WTC11 (cell line): Measurements from ENCODE around the gene RPL37A. TPM values are rescaled to one million over a fixed set of nuclear protein-coding genes. Genes with fewer than 3 reads are reported as not detected.

ENCODE experiments used
- ATAC-seq: fragments of 200-7000 bp; cut with Tn5 transposase; 2 replicates; pipeline ENCODE4 v1.10.0; 2021; ENCODE audit warnings: mild to moderate bottlenecking, moderate library complexity
- CTCF ChIA-PET: fragments of 300-600 bp; sonication (Branson Sonifier 250); formaldehyde crosslinking; loops from one replicate; lab custom pipeline; 2021; ENCODE audit warnings: antibody characterized with exemption; lab: Charles Lee
- POLR2A ChIA-PET: fragments of 350-600 bp; sonication (Branson Sonifier 250); formaldehyde crosslinking; loops from one replicate; lab custom pipeline; 2021; ENCODE audit warnings: antibody characterized with exemption; lab: Charles Lee
- DNase-seq: peaks from one replicate; pipeline ENCODE4 v3.0.0; 2021; ENCODE audit warnings: low spot score
- H3K27ac Mint-ChIP-seq: 2 replicates; pipeline ENCODE4 v1.8.0; 2021; ENCODE audit warnings: mixed read lengths
- H3K27me3 Mint-ChIP-seq: 2 replicates; pipeline ENCODE4 v1.8.0; 2021; ENCODE audit warnings: low read depth, mild to moderate bottlenecking, moderate library complexity, mixed read lengths
- H3K36me3 Mint-ChIP-seq: 2 replicates; pipeline ENCODE4 v1.8.0; 2021; ENCODE audit warnings: mixed read lengths
- H3K4me1 Mint-ChIP-seq: 2 replicates; pipeline ENCODE4 v1.8.0; 2022; ENCODE audit warnings: mixed read lengths
- H3K4me3 Mint-ChIP-seq: 2 replicates; pipeline ENCODE4 v1.8.0; 2021; ENCODE audit warnings: mild to moderate bottlenecking, moderate library complexity, mixed read lengths
- H3K9me3 Mint-ChIP-seq: 2 replicates; pipeline ENCODE4 v1.8.0; 2021; ENCODE audit warnings: mixed read lengths
- CDX4 ChIP-seq: fragments of 250-450 bp; sonication (Bioruptor Pico); IDR thresholded peaks from 2 replicates; pipeline ENCODE4 v1.9.0; 2021; ENCODE audit warnings: moderate library complexity, mild to moderate bottlenecking, inconsistent platforms, borderline replicate concordance
- FOXK1 ChIP-seq: sonication (generic); formaldehyde crosslinking; IDR thresholded peaks from 2 replicates; pipeline ENCODE4 v1.8.0; 2022; ENCODE audit warnings: mild to moderate bottlenecking, moderate library complexity, missing genetic modification reagents
- GRHL2 ChIP-seq: fragments of 250-450 bp; sonication (Bioruptor Pico); IDR thresholded peaks from 2 replicates; pipeline ENCODE4 v1.8.0; 2022; ENCODE audit warnings: mild to moderate bottlenecking, moderate library complexity; ENCODE audit not compliant: insufficient replicate concordance, severe bottlenecking
- JAZF1 ChIP-seq: fragments of 250-450 bp; sonication (Bioruptor Pico); IDR thresholded peaks from 2 replicates; pipeline ENCODE4 v1.9.0; 2021; ENCODE audit warnings: moderate library complexity, mild to moderate bottlenecking, inconsistent platforms
- JUN ChIP-seq: sonication (generic); formaldehyde crosslinking; IDR thresholded peaks from 2 replicates; pipeline ENCODE4 v1.8.0; 2023; ENCODE audit warnings: mild to moderate bottlenecking, missing genetic modification reagents
- NFE2L1 ChIP-seq: sonication (generic); formaldehyde crosslinking; IDR thresholded peaks from 2 replicates; pipeline ENCODE4 v1.8.1; 2023; ENCODE audit warnings: missing genetic modification reagents
- SMAD4 ChIP-seq: sonication (generic); formaldehyde crosslinking; IDR thresholded peaks from 2 replicates; pipeline ENCODE4 v1.8.0; 2022; ENCODE audit warnings: mild to moderate bottlenecking, missing genetic modification reagents
- USF2 ChIP-seq: sonication (generic); formaldehyde crosslinking; IDR thresholded peaks from 2 replicates; pipeline ENCODE4 v1.8.1; 2023; ENCODE audit warnings: mild to moderate bottlenecking, missing genetic modification reagents, moderate library complexity
- ZNF219 ChIP-seq: sonication (generic); formaldehyde crosslinking; IDR thresholded peaks from 2 replicates; pipeline ENCODE4 v1.8.0; 2023; ENCODE audit warnings: missing genetic modification reagents, mild to moderate bottlenecking, borderline replicate concordance
- ZNF317 ChIP-seq: sonication (generic); formaldehyde crosslinking; IDR thresholded peaks from 2 replicates; pipeline ENCODE4 v1.8.1; 2023; ENCODE audit warnings: low read depth, mild to moderate bottlenecking, moderate library complexity, missing genetic modification reagents, borderline replicate concordance
- ZNF425 ChIP-seq: fragments of 250-450 bp; sonication (Bioruptor Pico); conservative IDR thresholded peaks from 2 replicates; pipeline ENCODE4 v1.9.0; 2021; ENCODE audit warnings: mild to moderate bottlenecking
- total RNA-seq: library from RNA; stranded (reverse); gene quantifications from 3 replicates; pipeline ENCODE4 v1.2.3, GENCODE V29; 2021
- TF ChIP-seq, protein P1 (sequence below): sonication (generic); formaldehyde crosslinking; IDR thresholded peaks from 2 replicates; pipeline ENCODE4 v1.8.1; 2022; ENCODE audit warnings: low read depth, missing genetic modification reagents, borderline replicate concordance
- TF ChIP-seq, protein P2 (sequence below): sonication (generic); formaldehyde crosslinking; IDR thresholded peaks from 2 replicates; pipeline ENCODE4 v1.8.1; 2023; ENCODE audit warnings: mild to moderate bottlenecking, missing genetic modification reagents, moderate library complexity
- TF ChIP-seq, protein P3 (sequence below): fragments of 200-600 bp; IDR thresholded peaks from 2 replicates; pipeline ENCODE4 v1.8.0; 2022; ENCODE audit warnings: antibody characterized with exemption
- TF ChIP-seq, protein P4 (sequence below): sonication (generic); formaldehyde crosslinking; IDR thresholded peaks from 2 replicates; pipeline ENCODE4 v1.8.0; 2022; ENCODE audit warnings: mild to moderate bottlenecking, missing genetic modification reagents
- TF ChIP-seq, protein P5 (sequence below): sonication (generic); formaldehyde crosslinking; IDR thresholded peaks from 2 replicates; pipeline ENCODE4 v1.8.1; 2023; ENCODE audit warnings: mild to moderate bottlenecking, moderate library complexity, missing genetic modification reagents
- TF ChIP-seq, protein P6 (sequence below): sonication (generic); formaldehyde crosslinking; IDR thresholded peaks from 2 replicates; pipeline ENCODE4 v1.8.0; 2022; ENCODE audit warnings: mild to moderate bottlenecking, missing genetic modification reagents

Gene RPL37A
- total RNA-seq, 1 experiment from 2014 or later: 3,135 TPM

DNA sequence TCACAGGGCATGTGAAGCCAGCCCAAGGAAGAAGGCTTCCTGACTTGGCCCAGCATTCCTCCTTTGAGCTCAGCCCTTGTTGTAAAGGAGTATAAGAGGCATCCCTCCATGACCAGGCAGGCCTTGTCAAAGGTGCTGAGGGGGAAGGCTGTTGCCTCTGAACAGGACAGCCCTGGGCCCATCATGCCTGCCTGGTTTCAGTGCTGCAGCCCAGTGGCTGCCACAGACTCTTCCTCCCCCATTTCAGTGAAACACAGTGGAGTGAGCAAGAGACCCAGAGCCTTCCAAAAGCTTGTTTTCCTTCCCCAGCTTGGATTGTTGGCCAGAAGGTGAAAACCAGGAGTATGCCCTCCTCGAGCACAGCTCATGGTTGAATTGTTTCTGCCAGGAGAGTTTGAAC lies 19.9 kb upstream of the RPL37A start:
- H3K4me3 Mint-ChIP-seq: no peak overlapping the region
- peak overlapping the region; percentile 87; the same call in 1 of the 2 replicates for H3K27ac Mint-ChIP-seq
- ChIA-PET CTCF (interaction anchor here (0.6 to 1.4 kb wide), 8 partner anchors 9 to 364 kb away, joined by 3 to 5 read pairs (median 4); no protein-coding TSS in a partner anchor), POLR2A (interaction anchor here (1.1 kb wide), 1 partner anchor 20 kb away, joined by 5 read pairs; the partner anchor contains the start of gene RPL37A)
- peaks cover 10% of the 10 kb centered on the region for H3K4me1 Mint-ChIP-seq
- TF ChIP-seq ZNF317 (no peak), GRHL2 (CRISPR knock-in tag) (no peak), SMAD4 (CRISPR knock-in tag) (no peak), JAZF1 (CRISPR knock-in tag) (no peak), ZNF425 (no peak), JUN (CRISPR knock-in tag) (no peak), FOXK1 (CRISPR knock-in tag) (no peak), CDX4 (CRISPR knock-in tag) (no peak), ZNF219 (CRISPR knock-in tag) (no peak)
- TF ChIP-seq, protein P1, sequence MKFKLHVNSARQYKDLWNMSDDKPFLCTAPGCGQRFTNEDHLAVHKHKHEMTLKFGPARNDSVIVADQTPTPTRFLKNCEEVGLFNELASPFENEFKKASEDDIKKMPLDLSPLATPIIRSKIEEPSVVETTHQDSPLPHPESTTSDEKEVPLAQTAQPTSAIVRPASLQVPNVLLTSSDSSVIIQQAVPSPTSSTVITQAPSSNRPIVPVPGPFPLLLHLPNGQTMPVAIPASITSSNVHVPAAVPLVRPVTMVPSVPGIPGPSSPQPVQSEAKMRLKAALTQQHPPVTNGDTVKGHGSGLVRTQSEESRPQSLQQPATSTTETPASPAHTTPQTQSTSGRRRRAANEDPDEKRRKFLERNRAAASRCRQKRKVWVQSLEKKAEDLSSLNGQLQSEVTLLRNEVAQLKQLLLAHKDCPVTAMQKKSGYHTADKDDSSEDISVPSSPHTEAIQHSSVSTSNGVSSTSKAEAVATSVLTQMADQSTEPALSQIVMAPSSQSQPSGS: no peak
- TF ChIP-seq, protein P2, sequence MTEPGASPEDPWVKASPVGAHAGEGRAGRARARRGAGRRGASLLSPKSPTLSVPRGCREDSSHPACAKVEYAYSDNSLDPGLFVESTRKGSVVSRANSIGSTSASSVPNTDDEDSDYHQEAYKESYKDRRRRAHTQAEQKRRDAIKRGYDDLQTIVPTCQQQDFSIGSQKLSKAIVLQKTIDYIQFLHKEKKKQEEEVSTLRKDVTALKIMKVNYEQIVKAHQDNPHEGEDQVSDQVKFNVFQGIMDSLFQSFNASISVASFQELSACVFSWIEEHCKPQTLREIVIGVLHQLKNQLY: no peak
- ATAC-seq (peak; percentile 87), DNase-seq (no peak)
- no peaks in the 10 kb centered on the region for H3K9me3 Mint-ChIP-seq
- no peaks in the 10 kb centered on the region for H3K27me3 Mint-ChIP-seq
- H3K36me3 Mint-ChIP-seq: peaks cover 12% of the 10 kb centered on the region

- Mint-ChIP-seq H3K9me3 (no peaks in the 10 kb centered on the region), H3K4me1 (peaks cover 10% of the 10 kb centered on the region), H3K4me3 (no peak overlapping the region), H3K36me3 (peaks cover 12% of the 10 kb centered on the region), H3K27ac (no peak overlapping the region)
- no peak for ATAC-seq
- no peak for DNase-seq
- POLR2A ChIA-PET: no interaction called here
- CTCF ChIA-PET: no interaction called here
- TF ChIP-seq USF2 (CRISPR knock-in tag) (no peak), NFE2L1 (CRISPR knock-in tag) (no peak), SMAD4 (CRISPR knock-in tag) (no peak)
- TF ChIP-seq, all 79 proteins: peak for 0
- no peaks in the 10 kb centered on the region for H3K27me3 Mint-ChIP-seq
Measured at GRCh38 chr2:216480221-216480620, 18.4 kb upstream of the RPL37A start.

- Mint-ChIP-seq H3K4me3 (no peak overlapping the region), H3K27ac (no peak overlapping the region), H3K4me1 (peaks cover 10% of the 10 kb centered on the region), H3K36me3 (peaks cover 12% of the 10 kb centered on the region)
- TF ChIP-seq, protein P3, sequence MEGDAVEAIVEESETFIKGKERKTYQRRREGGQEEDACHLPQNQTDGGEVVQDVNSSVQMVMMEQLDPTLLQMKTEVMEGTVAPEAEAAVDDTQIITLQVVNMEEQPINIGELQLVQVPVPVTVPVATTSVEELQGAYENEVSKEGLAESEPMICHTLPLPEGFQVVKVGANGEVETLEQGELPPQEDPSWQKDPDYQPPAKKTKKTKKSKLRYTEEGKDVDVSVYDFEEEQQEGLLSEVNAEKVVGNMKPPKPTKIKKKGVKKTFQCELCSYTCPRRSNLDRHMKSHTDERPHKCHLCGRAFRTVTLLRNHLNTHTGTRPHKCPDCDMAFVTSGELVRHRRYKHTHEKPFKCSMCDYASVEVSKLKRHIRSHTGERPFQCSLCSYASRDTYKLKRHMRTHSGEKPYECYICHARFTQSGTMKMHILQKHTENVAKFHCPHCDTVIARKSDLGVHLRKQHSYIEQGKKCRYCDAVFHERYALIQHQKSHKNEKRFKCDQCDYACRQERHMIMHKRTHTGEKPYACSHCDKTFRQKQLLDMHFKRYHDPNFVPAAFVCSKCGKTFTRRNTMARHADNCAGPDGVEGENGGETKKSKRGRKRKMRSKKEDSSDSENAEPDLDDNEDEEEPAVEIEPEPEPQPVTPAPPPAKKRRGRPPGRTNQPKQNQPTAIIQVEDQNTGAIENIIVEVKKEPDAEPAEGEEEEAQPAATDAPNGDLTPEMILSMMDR: no peak
- TF ChIP-seq, protein P4, sequence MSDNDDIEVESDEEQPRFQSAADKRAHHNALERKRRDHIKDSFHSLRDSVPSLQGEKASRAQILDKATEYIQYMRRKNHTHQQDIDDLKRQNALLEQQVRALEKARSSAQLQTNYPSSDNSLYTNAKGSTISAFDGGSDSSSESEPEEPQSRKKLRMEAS (CRISPR knock-in tag): no peak
- TF ChIP-seq ZNF425: no peak
- TF ChIP-seq, protein P5, sequence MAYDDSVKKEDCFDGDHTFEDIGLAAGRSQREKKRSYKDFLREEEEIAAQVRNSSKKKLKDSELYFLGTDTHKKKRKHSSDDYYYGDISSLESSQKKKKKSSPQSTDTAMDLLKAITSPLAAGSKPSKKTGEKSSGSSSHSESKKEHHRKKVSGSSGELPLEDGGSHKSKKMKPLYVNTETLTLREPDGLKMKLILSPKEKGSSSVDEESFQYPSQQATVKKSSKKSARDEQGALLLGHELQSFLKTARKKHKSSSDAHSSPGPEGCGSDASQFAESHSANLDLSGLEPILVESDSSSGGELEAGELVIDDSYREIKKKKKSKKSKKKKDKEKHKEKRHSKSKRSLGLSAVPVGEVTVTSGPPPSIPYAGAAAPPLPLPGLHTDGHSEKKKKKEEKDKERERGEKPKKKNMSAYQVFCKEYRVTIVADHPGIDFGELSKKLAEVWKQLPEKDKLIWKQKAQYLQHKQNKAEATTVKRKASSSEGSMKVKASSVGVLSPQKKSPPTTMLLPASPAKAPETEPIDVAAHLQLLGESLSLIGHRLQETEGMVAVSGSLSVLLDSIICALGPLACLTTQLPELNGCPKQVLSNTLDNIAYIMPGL (CRISPR knock-in tag): no peak
- TF ChIP-seq, protein P6, sequence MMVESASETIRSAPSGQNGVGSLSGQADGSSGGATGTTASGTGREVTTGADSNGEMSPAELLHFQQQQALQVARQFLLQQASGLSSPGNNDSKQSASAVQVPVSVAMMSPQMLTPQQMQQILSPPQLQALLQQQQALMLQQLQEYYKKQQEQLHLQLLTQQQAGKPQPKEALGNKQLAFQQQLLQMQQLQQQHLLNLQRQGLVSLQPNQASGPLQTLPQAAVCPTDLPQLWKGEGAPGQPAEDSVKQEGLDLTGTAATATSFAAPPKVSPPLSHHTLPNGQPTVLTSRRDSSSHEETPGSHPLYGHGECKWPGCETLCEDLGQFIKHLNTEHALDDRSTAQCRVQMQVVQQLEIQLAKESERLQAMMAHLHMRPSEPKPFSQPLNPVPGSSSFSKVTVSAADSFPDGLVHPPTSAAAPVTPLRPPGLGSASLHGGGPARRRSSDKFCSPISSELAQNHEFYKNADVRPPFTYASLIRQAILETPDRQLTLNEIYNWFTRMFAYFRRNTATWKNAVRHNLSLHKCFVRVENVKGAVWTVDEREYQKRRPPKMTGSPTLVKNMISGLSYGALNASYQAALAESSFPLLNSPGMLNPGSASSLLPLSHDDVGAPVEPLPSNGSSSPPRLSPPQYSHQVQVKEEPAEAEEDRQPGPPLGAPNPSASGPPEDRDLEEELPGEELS (CRISPR knock-in tag): no peak
- TF ChIP-seq, all 79 proteins: peak for 0
- ChIA-PET CTCF (no interaction called here), POLR2A (no interaction called here)
- ATAC-seq: no peak
- Mint-ChIP-seq H3K27me3 (no peaks in the 10 kb centered on the region), H3K9me3 (no peaks in the 10 kb centered on the region)
- DNase-seq: no peak
Measured at GRCh38 chr2:216482640-216483039, 16.0 kb upstream of the RPL37A start.
